HepG2 (cell line): ENCODE results near the gene GORASP2. TPM values are rescaled to one million over a fixed set of nuclear protein-coding genes. Genes with fewer than 3 reads are reported as not detected.
"Not testable (repeated sequence)": the region's sequence is repeated elsewhere in the genome, so short reads cannot be mapped to it uniquely, and the experiment has no call there.

Experiments used
- ARID5B ChIP-seq: IDR thresholded peaks from 2 replicates; pipeline ENCODE4 v1.4.0; 2020; ENCODE audit warnings: mild to moderate bottlenecking, missing genetic modification reagents
- ARNTL ChIP-seq: sonication (generic); formaldehyde crosslinking; IDR thresholded peaks from 2 replicates; pipeline ENCODE4 v1.4.0; 2020; ENCODE audit warnings: mild to moderate bottlenecking, missing genetic modification reagents
- CBX5 ChIP-seq: sonication (generic); formaldehyde crosslinking; IDR thresholded peaks from 2 replicates; pipeline ENCODE4 v1.4.0; 2020; ENCODE audit warnings: missing genetic modification reagents, borderline replicate concordance
- FOXP4 ChIP-seq: sonication (generic); formaldehyde crosslinking; IDR thresholded peaks from 2 replicates; pipeline ENCODE4 v1.4.0; 2020; ENCODE audit warnings: missing genetic modification reagents
- GFI1 ChIP-seq: sonication (generic); formaldehyde crosslinking; IDR thresholded peaks from 2 replicates; pipeline ENCODE4 v1.5.0; 2020; ENCODE audit warnings: missing genetic modification reagents, mild to moderate bottlenecking, borderline replicate concordance
- HNF4A ChIP-seq: sonication (generic); formaldehyde crosslinking; IDR thresholded peaks from 2 replicates; pipeline ENCODE4 v1.4.0; 2020; ENCODE audit warnings: missing genetic modification reagents
- MED1 ChIP-seq: sonication (generic); formaldehyde crosslinking; IDR thresholded peaks from 2 replicates; pipeline ENCODE4 v1.4.0; 2020; ENCODE audit warnings: missing genetic modification reagents
- RCOR2 ChIP-seq: IDR thresholded peaks from 2 replicates; pipeline ENCODE4 v1.6.1; 2016; ENCODE audit warnings: missing biosample characterization, missing genetic modification reagents
- SOX13 ChIP-seq, 3 experiments: fragments of 450-650 bp in 1 of 3; sonication (generic) in 1 of 3; formaldehyde crosslinking in 1 of 3; IDR thresholded peaks in 2 of 3; conservative IDR thresholded peaks in 1 of 3; 2 replicates each; pipeline versions ENCODE4 v1.5.0 to v1.6.1; 2016 to 2020; ENCODE audit warnings: antibody characterized with exemption in 1 of 3, mild to moderate bottlenecking in 1 of 3, missing compliant biosample characterization in 1 of 3, missing genetic modification reagents in 1 of 3, moderate library complexity in 1 of 3
- SOX5 ChIP-seq: IDR thresholded peaks from 2 replicates; pipeline ENCODE4 v1.6.1; 2016; ENCODE audit warnings: borderline replicate concordance
- SOX6 ChIP-seq, 2 experiments: fragments of 450-650 bp in 1 of 2; sonication (generic) in 1 of 2; formaldehyde crosslinking in 1 of 2; IDR thresholded peaks; 2 replicates each; pipeline versions ENCODE4 v1.4.0 to v1.6.1; 2017 to 2020; ENCODE audit warnings: antibody characterized with exemption in 1 of 2, mild to moderate bottlenecking in 1 of 2, missing genetic modification reagents in 1 of 2
- ZFP36L1 ChIP-seq: sonication (generic); formaldehyde crosslinking; IDR thresholded peaks from 2 replicates; pipeline ENCODE4 v1.8.0; 2022; ENCODE audit warnings: mild to moderate bottlenecking, missing genetic modification reagents, moderate library complexity
- ZFX ChIP-seq: sonication (generic); formaldehyde crosslinking; IDR thresholded peaks from 2 replicates; pipeline ENCODE4 v1.4.0; 2020; ENCODE audit warnings: mild to moderate bottlenecking, low read depth, missing genetic modification reagents, moderate library complexity
- ZNF234 ChIP-seq: sonication (generic); formaldehyde crosslinking; conservative IDR thresholded peaks from 2 replicates; pipeline ENCODE4 v1.5.1; 2020; ENCODE audit warnings: mild to moderate bottlenecking, missing genetic modification reagents
- ZNF431 ChIP-seq: sonication (generic); formaldehyde crosslinking; IDR thresholded peaks from 2 replicates; pipeline ENCODE4 v1.9.0; 2022; ENCODE audit warnings: missing genetic modification reagents, low read depth, mild to moderate bottlenecking, borderline replicate concordance
- ZNF670 ChIP-seq: sonication (generic); formaldehyde crosslinking; IDR thresholded peaks from 2 replicates; pipeline ENCODE4 v1.8.0; 2022; ENCODE audit warnings: mild to moderate bottlenecking, missing genetic modification reagents, borderline replicate concordance
- polyA plus RNA-seq, 8 experiments: library from polyadenylated mRNA; depleted of rRNA in 3 of 8; stranded (reverse) in 7 of 8; unstranded in 1 of 8; fragments of >200 nt; fragmentation: Illumina TruSeq in 4 of 8; extraction: Trizol in 4 of 8; gene quantifications; 2 replicates each; pipeline versions ENCODE4 v1.2.1 to v1.2.3, GENCODE V29; 2011 to 2016; ENCODE audit warnings: low read depth in 4 of 8, missing spikeins in 1 of 8, mixed read lengths in 1 of 8; ENCODE audit not compliant: insufficient read depth in 1 of 8
- total RNA-seq, 5 experiments: library from RNA; depleted of rRNA; stranded (reverse); fragments of >200 nt; fragmentation: Illumina TruSeq; extraction: Trizol; gene quantifications; 2 replicates each; pipeline ENCODE4 v1.2.3, GENCODE V29; 2016; ENCODE audit warnings: low read depth in 1 of 5
- TF ChIP-seq, protein P1 (sequence below): sonication (generic); formaldehyde crosslinking; IDR thresholded peaks from 2 replicates; pipeline ENCODE4 v1.4.0; 2020; ENCODE audit warnings: missing genetic modification reagents
- TF ChIP-seq, protein P2 (sequence below): sonication (generic); formaldehyde crosslinking; IDR thresholded peaks from 2 replicates; pipeline ENCODE4 v1.5.0; 2020; ENCODE audit warnings: mild to moderate bottlenecking, missing genetic modification reagents

Gene GORASP2
- total and polyA plus RNA-seq, 2 of the 13 experiments (the other 11 are each of a cell fraction or from before 2014, with no cell fraction given): 103 to 239 TPM

- not testable (repeated sequence) for TF ChIP-seq SOX13, SOX6 (IDR thresholded peaks at IDR 0.05)
- TF ChIP-seq SOX13 (CRISPR knock-in tag; conservative IDR thresholded peaks at IDR 0.05 in 1 of 2, IDR thresholded peaks at IDR 0.05 in 1 of 2) (peak in 1 of 2 experiments; percentile 95; a peak in 2 of 4 replicates), ZNF670 (CRISPR knock-in tag) (0 out of 2 replicates have a peak, but pooled peaks have one; percentile 45), FOXP4 (CRISPR knock-in tag) (peak; percentile 90), MED1 (0 out of 2 replicates have a peak, but pooled peaks have one; percentile 25), ARNTL (CRISPR knock-in tag) (0 out of 2 replicates have a peak, but pooled peaks have one; percentile 55), SOX5 (CRISPR knock-in tag) (peak; percentile 97), RCOR2 (CRISPR knock-in tag) (peak; percentile 16; the same call in 1 of the 2 replicates), HNF4A (CRISPR knock-in tag) (peak; percentile 40), ARID5B (CRISPR knock-in tag) (peak; percentile 40; the same call in 1 of the 2 replicates), SOX6 (CRISPR knock-in tag; IDR thresholded peaks at IDR 0.05) (peak; percentile 97), ZNF431 (CRISPR knock-in tag) (0 out of 2 replicates have a peak, but pooled peaks have one; percentile 43), ZFP36L1 (peak; percentile 32; the same call in 1 of the 2 replicates), ZFX (CRISPR knock-in tag) (peak; percentile 46; the same call in 1 of the 2 replicates), GFI1 (0 out of 2 replicates have a peak, but pooled peaks have one; percentile 38), CBX5 (CRISPR knock-in tag) (0 out of 2 replicates have a peak, but pooled peaks have one; percentile 24), ZNF234 (CRISPR knock-in tag) (0 out of 2 replicates have a peak, but pooled peaks have one; percentile 32)
- TF ChIP-seq, protein P1, sequence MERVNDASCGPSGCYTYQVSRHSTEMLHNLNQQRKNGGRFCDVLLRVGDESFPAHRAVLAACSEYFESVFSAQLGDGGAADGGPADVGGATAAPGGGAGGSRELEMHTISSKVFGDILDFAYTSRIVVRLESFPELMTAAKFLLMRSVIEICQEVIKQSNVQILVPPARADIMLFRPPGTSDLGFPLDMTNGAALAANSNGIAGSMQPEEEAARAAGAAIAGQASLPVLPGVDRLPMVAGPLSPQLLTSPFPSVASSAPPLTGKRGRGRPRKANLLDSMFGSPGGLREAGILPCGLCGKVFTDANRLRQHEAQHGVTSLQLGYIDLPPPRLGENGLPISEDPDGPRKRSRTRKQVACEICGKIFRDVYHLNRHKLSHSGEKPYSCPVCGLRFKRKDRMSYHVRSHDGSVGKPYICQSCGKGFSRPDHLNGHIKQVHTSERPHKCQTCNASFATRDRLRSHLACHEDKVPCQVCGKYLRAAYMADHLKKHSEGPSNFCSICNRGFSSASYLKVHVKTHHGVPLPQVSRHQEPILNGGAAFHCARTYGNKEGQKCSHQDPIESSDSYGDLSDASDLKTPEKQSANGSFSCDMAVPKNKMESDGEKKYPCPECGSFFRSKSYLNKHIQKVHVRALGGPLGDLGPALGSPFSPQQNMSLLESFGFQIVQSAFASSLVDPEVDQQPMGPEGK (CRISPR knock-in tag): peak; percentile 13; the same call in 1 of the 2 replicates
- TF ChIP-seq, protein P2, sequence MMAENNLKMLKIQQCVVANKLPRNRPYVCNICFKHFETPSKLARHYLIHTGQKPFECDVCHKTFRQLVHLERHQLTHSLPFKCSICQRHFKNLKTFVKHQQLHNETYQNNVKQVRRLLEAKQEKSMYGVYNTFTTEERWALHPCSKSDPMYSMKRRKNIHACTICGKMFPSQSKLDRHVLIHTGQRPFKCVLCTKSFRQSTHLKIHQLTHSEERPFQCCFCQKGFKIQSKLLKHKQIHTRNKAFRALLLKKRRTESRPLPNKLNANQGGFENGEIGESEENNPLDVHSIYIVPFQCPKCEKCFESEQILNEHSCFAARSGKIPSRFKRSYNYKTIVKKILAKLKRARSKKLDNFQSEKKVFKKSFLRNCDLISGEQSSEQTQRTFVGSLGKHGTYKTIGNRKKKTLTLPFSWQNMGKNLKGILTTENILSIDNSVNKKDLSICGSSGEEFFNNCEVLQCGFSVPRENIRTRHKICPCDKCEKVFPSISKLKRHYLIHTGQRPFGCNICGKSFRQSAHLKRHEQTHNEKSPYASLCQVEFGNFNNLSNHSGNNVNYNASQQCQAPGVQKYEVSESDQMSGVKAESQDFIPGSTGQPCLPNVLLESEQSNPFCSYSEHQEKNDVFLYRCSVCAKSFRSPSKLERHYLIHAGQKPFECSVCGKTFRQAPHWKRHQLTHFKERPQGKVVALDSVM: peak; percentile 83
Observed at GRCh38 chr2:170921873-170922272, 7.2 kb upstream of the GORASP2 start (continued).
